Pancreas (tissue), 10 donors: Measurements from ENCODE around the gene NUP93. TPM values are rescaled to one million over a fixed set of nuclear protein-coding genes. Genes with fewer than 3 reads are reported as not detected.

ENCODE experiments used
- ATAC-seq, 4 donors: fragments of 200-7000 bp; cut with Tn5 transposase; one replicate each; pipeline versions ENCODE4 v1.8.0 to v1.9.1; 2020; ENCODE audit warnings: mild to moderate bottlenecking in 4 of 4, moderate library complexity in 4 of 4
- DNase-seq, 6 donors: peaks; one replicate each; pipeline ENCODE4 v3.0.0-alpha.2; 2020
- FAIRE-seq: peaks from 2 replicates; lab custom pipeline; 2012; peaks lifted over from hg19 to GRCh38; lab: Jason Lieb, UNC
- H3K27ac ChIP-seq, 4 donors: fragments of 200-600 bp; sonication (generic); 1 replicate in 3 of 4; 2 replicates in 1 of 4; pipeline versions ENCODE4 v1.5.0 to v1.8.0; 2020
- H3K27me3 ChIP-seq, 4 donors: fragments of 200-600 bp; one replicate each; pipeline ENCODE4 v1.8.0; 2021
- H3K36me3 ChIP-seq, 3 donors: fragments of 200-600 bp; sonication (generic) in 1 of 3; one replicate each; pipeline versions ENCODE4 v1.5.0 to v1.8.0; 2020 to 2021
- H3K4me1 ChIP-seq, 3 donors: fragments of 200-600 bp; one replicate each; pipeline ENCODE4 v1.8.0; 2021
- H3K4me3 ChIP-seq, 4 donors: fragments of 200-600 bp; sonication (generic) in 2 of 4; one replicate each; pipeline versions ENCODE4 v1.5.0 to v1.8.0; 2020 to 2021
- H3K9me3 ChIP-seq, 4 donors: fragments of 200-600 bp; one replicate each; pipeline ENCODE4 v1.8.0; 2021
- WGBS, 2 donors: extraction: QIAGEN DNeasy Blood & Tissue Kit; methylation state at CpG; one replicate each; pipeline ENCODE4 v1.1.7; 2013; 5-methylcytosine and 5-hydroxymethylcytosine counted together
- intact Hi-C, 3 donors: fragments of 100-400 bp; cut with DNase I; formaldehyde crosslinking; loops; one replicate each; pipeline versions ENCODE4 v1.11.1 to v1.14.2; 2022
- polyA plus RNA-seq, 2 donors: library from polyadenylated mRNA; stranded (reverse); fragments of 200-250 nt; gene quantifications; one replicate each; pipeline ENCODE4 v1.2.3, GENCODE V29; 2013
- total RNA-seq, 6 donors: library from RNA; stranded (reverse); fragmentation: NEBNext Ultra II Directional in 4 of 6; extraction: Animal tissue kit (Norgen Biotek cat#: 25700) in 4 of 6; gene quantifications; one replicate each; pipeline versions ENCODE4 v1.2.1 to v1.2.4, GENCODE V29; 2021 to 2023
- TF ChIP-seq, protein P1 (sequence below), 4 donors: fragments of 200-600 bp; sonication (generic) in 3 of 4; IDR thresholded peaks; one replicate each; pipeline versions ENCODE4 v1.5.0 to v1.8.0; 2021; ENCODE audit warnings: antibody characterized with exemption in 4 of 4
- donor health status: healthy with polysubstance abuse.
- donor health status: DM: no; HTN: no; CAD: no; lungs with moderate emphysema.
- donor health status: DM: no; HTN: no; CAD: no.
- donor health status: control.
- donor health status: control.
- donor health status: Bipolar disorder and iron deficiency.
- donor health status: DM: yes; HTN: yes; CAD: no.
- donor health status: DM: no; HTN: no; CAD: no.
- donor health status: DM: no; HTN: no; CAD: no.
- donor health status: DM: yes; HTN: yes; CAD: no.

The NUP93 gene
- total and polyA plus RNA-seq, 8 donors, result 13.1 to 31.4 (median 21.2) TPM

DNA sequence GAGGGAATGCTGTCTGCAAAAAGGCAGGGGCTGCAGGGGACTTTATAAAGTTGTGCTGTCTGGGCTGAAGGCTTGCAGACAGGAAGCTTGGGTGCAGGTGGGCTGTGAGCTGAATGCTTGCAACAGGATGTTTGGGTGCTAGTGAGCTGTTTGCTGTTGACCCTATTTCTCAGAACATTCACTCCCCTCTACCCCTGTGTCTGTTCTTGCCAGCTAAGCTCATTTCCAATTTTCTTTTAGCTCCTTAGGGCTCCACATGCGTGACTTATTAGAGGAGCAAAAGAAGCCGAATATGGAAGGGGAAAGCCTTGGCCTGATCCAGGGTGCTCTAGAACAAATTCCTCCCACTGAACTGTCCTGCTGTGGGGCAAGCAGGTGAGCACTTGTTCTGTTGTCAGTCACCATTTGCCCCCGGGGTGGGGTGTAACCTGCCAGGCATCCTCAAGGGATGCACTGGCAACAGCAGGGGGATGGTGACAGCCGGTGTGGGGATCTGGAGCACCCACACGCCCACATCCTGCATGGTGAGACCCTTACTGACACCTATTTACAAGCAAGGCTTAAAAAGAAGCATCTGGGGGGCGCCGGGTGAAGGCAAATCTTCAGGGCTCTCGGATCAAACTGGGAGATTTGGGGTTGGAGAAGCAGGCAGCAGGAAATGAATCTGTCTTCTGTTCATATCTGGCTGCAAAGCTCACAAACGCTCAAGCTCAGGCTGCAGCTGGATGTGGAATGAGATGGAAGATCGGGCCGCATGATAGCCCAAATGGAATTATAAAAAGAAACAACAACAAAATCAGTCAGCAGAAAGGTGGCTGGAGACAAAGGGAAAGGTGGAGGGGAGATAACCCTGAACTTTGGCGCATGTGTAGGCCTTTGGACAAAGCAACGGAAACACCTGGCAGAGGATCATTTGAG, 21.1 kb upstream of the NUP93 start:
- no peak for FAIRE-seq
- TF ChIP-seq, protein P1, sequence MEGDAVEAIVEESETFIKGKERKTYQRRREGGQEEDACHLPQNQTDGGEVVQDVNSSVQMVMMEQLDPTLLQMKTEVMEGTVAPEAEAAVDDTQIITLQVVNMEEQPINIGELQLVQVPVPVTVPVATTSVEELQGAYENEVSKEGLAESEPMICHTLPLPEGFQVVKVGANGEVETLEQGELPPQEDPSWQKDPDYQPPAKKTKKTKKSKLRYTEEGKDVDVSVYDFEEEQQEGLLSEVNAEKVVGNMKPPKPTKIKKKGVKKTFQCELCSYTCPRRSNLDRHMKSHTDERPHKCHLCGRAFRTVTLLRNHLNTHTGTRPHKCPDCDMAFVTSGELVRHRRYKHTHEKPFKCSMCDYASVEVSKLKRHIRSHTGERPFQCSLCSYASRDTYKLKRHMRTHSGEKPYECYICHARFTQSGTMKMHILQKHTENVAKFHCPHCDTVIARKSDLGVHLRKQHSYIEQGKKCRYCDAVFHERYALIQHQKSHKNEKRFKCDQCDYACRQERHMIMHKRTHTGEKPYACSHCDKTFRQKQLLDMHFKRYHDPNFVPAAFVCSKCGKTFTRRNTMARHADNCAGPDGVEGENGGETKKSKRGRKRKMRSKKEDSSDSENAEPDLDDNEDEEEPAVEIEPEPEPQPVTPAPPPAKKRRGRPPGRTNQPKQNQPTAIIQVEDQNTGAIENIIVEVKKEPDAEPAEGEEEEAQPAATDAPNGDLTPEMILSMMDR (IDR thresholded peaks at IDR 0.05), result no peak
- 65 to 74% methylated on average over 13 of the region's 13 CpGs for WGBS, 2 donors
- Histone ChIP-seq H3K4me1 (no peaks in the 10 kb centered on the region), H3K27ac (no peak overlapping the region), H3K27me3 (no peaks in the 10 kb centered on the region), H3K9me3 (no peaks in the 10 kb centered on the region), H3K4me3 (no peak overlapping the region), H3K36me3 (no peaks in the 10 kb centered on the region)
- no peak for ATAC-seq
- DNase-seq, result no peak
- intact Hi-C loops, result loop anchor here in 1 of 3 donors (10.0 kb wide), 1 partner anchor 124 kb away; the partner anchor contains the start of gene MT3

DNA sequence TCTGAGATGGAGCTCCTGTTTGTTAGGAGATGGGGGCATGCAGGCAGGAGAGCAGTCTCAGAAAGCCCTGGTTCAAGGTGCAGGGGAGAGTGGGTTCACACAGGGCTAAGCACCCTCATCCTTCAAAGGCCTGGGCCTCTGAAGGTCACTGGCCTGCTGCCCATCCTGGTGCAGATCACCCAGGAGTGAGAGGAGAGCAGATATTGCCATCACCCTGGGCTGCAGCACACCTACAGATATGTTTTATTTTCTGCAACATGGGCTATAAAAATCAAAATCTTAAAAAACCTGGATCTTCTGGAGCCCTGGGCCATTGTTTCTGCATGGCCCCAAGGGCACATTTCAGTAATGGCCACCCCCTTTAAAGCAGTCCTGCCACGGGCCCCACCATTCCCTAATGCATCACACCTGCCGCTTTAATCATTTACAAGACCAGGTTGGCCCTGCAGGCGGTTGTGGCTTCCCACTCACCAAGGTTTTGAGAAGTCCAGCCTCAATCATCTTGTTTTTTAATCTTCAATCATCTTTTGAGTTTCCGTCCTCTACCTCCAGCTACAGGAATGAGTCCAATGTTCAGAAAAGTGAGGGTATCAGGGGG, 20.4 kb upstream of the NUP93 start:
- no peak for DNase-seq
- H3K4me1 ChIP-seq, result no peaks in the 10 kb centered on the region
- intact Hi-C loops, result loop anchor here in 1 of 3 donors (10.0 kb wide), 1 partner anchor 125 kb away; the partner anchor contains the start of gene MT3
- H3K27me3 ChIP-seq, result no peaks in the 10 kb centered on the region
- H3K9me3 ChIP-seq, result no peaks in the 10 kb centered on the region
- H3K36me3 ChIP-seq, result no peaks in the 10 kb centered on the region
- no peak for ATAC-seq
- H3K4me3 ChIP-seq, result no peak overlapping the region
- FAIRE-seq, result no peak
- 78 to 83% methylated on average over 4 of the region's 4 CpGs for WGBS, 2 donors
- no peak overlapping the region for H3K27ac ChIP-seq
- TF ChIP-seq, protein P1 (IDR thresholded peaks at IDR 0.05), result no peak

DNA sequence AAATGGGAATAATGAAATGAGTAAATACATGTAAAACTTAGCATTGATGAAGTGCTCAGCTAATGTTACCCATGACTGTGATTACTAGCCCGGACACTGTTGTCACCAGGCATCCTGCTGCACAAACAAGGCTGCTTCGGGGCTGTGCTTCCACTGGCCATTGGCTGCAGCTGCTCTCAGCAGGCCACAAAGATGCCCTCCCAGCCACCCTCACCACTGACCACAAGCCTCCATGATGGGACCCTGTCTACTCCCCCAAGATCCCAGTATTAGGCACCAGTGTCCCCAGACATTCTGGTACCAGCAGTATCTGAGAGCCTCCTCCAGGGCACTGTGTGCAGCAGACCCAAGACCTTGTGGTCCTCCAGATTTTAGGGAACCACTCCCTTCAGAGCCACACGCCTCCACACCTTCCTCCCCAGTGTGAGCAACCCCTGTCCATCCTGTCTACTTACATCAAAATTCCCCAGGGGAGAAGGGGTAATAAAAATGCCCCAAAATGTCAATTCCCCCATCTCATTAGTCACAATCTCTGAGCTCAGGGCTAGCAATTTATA, 19.7 kb upstream of the NUP93 start:
- intact Hi-C loops, result no loop called here
- 67 to 91% methylated on average over 3 of the region's 3 CpGs for WGBS, 2 donors
- H3K36me3 ChIP-seq, result no peaks in the 10 kb centered on the region
- ATAC-seq, result no peak
- no peak for DNase-seq
- H3K4me3 ChIP-seq, result no peak overlapping the region
- H3K27me3 ChIP-seq, result no peaks in the 10 kb centered on the region
- H3K27ac ChIP-seq, result no peak overlapping the region
- no peak for FAIRE-seq
- no peaks in the 10 kb centered on the region for H3K4me1 ChIP-seq
- TF ChIP-seq, protein P1 (IDR thresholded peaks at IDR 0.05), result no peak
- no peaks in the 10 kb centered on the region for H3K9me3 ChIP-seq

DNA sequence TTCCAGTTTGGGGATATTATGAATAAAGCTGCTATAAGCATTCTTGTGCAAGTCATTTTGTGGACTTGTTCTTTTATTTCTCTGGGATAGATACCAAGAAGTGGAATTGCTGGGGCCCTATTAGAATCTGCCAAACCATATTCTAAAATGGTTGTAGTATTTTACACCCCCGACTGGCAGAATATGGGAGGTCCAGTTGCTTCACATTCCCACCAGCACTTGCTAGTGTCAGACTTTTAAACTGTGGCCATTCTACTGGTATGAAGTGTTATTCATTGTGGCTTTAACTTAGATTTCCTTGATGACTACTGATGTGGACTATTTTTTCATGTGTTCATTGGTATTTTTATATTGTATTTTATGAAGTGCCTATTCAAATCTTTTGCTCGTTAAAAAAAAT, 18.1 kb upstream of the NUP93 start:
- Histone ChIP-seq H3K27ac (no peak overlapping the region), H3K36me3 (no peaks in the 10 kb centered on the region), H3K27me3 (no peaks in the 10 kb centered on the region), H3K4me3 (no peak overlapping the region), H3K9me3 (no peaks in the 10 kb centered on the region), H3K4me1 (no peaks in the 10 kb centered on the region)
- ATAC-seq (no peak), DNase-seq (no peak), FAIRE-seq (no peak)
- intact Hi-C loops, result no loop called here
- TF ChIP-seq, protein P1 (IDR thresholded peaks at IDR 0.05), result no peak
- WGBS, 2 donors, result 73 to 87% methylated on average over 2 of the region's 2 CpGs
